Fibroblast of lung (primary cell): ENCODE data around the gene KSR2.

Experiments
- EZH2 ChIP-seq: IDR thresholded peaks from 2 replicates; pipeline ENCODE4 v1.5.1; 2012; ENCODE audit warnings: low read length, control low read depth, mild to moderate bottlenecking; ENCODE audit errors: missing control alignments
- TF ChIP-seq, protein P1 (sequence below), 2 donors: IDR thresholded peaks in 1 of 2; conservative IDR thresholded peaks in 1 of 2; 1 replicate in 1 of 2; 2 replicates in 1 of 2; pipeline ENCODE4 v1.5.1; 2011 to 2012; ENCODE audit warnings: low read length in 2 of 2, control low read depth in 1 of 2, inconsistent platforms in 1 of 2, low read depth in 1 of 2, mild to moderate bottlenecking in 1 of 2

DNA sequence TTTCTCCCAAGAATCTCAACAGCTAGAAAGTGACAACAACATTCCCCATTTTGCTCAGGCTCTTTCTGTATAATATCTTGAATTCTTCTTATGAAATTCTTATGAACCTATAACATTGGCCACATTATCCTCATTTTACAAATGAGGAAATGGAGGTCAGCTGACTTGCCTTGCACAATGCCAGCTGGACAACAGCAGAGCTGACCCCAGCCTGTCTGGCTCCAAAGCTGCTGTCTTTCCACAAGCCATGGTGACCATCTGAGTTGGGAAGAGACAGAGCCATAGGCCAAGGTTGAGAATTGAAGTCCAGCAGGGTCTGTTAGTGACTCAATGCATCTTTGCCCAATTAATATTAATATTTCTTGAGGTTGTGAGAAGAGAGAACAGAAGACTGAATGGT, 87.3 kb downstream of the KSR2 start:
- TF ChIP-seq, protein P1, sequence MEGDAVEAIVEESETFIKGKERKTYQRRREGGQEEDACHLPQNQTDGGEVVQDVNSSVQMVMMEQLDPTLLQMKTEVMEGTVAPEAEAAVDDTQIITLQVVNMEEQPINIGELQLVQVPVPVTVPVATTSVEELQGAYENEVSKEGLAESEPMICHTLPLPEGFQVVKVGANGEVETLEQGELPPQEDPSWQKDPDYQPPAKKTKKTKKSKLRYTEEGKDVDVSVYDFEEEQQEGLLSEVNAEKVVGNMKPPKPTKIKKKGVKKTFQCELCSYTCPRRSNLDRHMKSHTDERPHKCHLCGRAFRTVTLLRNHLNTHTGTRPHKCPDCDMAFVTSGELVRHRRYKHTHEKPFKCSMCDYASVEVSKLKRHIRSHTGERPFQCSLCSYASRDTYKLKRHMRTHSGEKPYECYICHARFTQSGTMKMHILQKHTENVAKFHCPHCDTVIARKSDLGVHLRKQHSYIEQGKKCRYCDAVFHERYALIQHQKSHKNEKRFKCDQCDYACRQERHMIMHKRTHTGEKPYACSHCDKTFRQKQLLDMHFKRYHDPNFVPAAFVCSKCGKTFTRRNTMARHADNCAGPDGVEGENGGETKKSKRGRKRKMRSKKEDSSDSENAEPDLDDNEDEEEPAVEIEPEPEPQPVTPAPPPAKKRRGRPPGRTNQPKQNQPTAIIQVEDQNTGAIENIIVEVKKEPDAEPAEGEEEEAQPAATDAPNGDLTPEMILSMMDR (conservative IDR thresholded peaks at IDR 0.05 in 1 of 2, IDR thresholded peaks at IDR 0.05 in 1 of 2; ENCODE audit: low read depth in 1 of 2, low read length in 2 of 2) = no peak
- no peak for TF ChIP-seq EZH2
